ENCODE results near the gene ITPA. TPM values are rescaled to one million over a fixed set of nuclear protein-coding genes. Genes with fewer than 3 reads are reported as not detected.

ITPA gene
- total RNA-seq, result 26.3 TPM

- DNase-seq, result peak; percentile 75
Observed at GRCh38 chr20:3209257-3209945, at the start of gene ITPA. ITPA (plus strand) TSS chr20:3209498; CDS start chr20:3209552, 54 bp downstream.

GRCh38 chr20:3160418-3160817 is 48.9 kb upstream of the ITPA start:
- no peak for DNase-seq

- DNase-seq, result no peak
Observed at GRCh38 chr20:3161316-3162079, 47.8 kb upstream of the ITPA start.

GRCh38 chr20:3162080-3162611 is 47.2 kb upstream of the ITPA start:
- peak; percentile 18 for DNase-seq

- no peak for DNase-seq
Observed at GRCh38 chr20:3163099-3164042, 45.9 kb upstream of the ITPA start.

GRCh38 chr20:3164043-3164762 is 45.1 kb upstream of the ITPA start:
- DNase-seq, result no peak

- no peak for DNase-seq
Observed at GRCh38 chr20:3164763-3165410, 44.4 kb upstream of the ITPA start.

GRCh38 chr20:3165473-3166337 is 43.6 kb upstream of the ITPA start:
- DNase-seq, result peak; percentile 76

- DNase-seq, result no peak
Observed at GRCh38 chr20:3166338-3166912, 42.9 kb upstream of the ITPA start.

- DNase-seq, result no peak
Observed at GRCh38 chr20:3166913-3167342, 42.4 kb upstream of the ITPA start.

- DNase-seq, result no peak
Observed at GRCh38 chr20:3167738-3168078, 41.6 kb upstream of the ITPA start.

GRCh38 chr20:3168079-3168828 is 41.0 kb upstream of the ITPA start:
- DNase-seq, result peak; percentile 14

GRCh38 chr20:3168829-3169590 is 40.3 kb upstream of the ITPA start:
- no peak for DNase-seq

- no peak for DNase-seq
Observed at GRCh38 chr20:3171391-3172125, 37.7 kb upstream of the ITPA start.

GRCh38 chr20:3172126-3172932 is 37.0 kb upstream of the ITPA start:
- DNase-seq, result no peak

GRCh38 chr20:3172933-3173609 is 36.2 kb upstream of the ITPA start, which contains the start of gene LZTS3:
LZTS3 (minus strand) TSS chr20:3173549; CDS start chr20:3167163, 6,386 bp downstream.
- peak; percentile 82 for DNase-seq

Measured in tongue (tissue), 2 donors.